GM18870 (cell line): Measurements from ENCODE around the gene CIT.

Experiments
- ATAC-seq: cut with Tn5 transposase; IDR thresholded peaks from one replicate; pipeline ENCODE4 v1.9.1; 2021; ENCODE audit warnings: moderate library complexity; ENCODE audit not compliant: unreplicated experiment

The CIT gene

GRCh38 chr12:119857041-119857591 is 20.0 kb downstream of the CIT start:
- ATAC-seq, result no peak

- ATAC-seq, result no peak
Observed at GRCh38 chr12:119850330-119850729, 26.8 kb downstream of the CIT start.

- no peak for ATAC-seq
Observed at GRCh38 chr12:119843100-119843499, 34.0 kb downstream of the CIT start.

GRCh38 chr12:119842380-119842779 is 34.7 kb downstream of the CIT start:
- ATAC-seq, result no peak

- no peak for ATAC-seq
Observed at GRCh38 chr12:119841433-119842210, 35.5 kb downstream of the CIT start.

GRCh38 chr12:119840582-119840981 is 36.5 kb downstream of the CIT start:
- ATAC-seq, result no peak

- no peak for ATAC-seq
Observed at GRCh38 chr12:119840168-119840567, 37.0 kb downstream of the CIT start.

- ATAC-seq, result no peak
Observed at GRCh38 chr12:119838826-119839600, 38.1 kb downstream of the CIT start.

GRCh38 chr12:119836781-119837180 is 40.3 kb downstream of the CIT start:
- no peak for ATAC-seq

- ATAC-seq, result no peak
Observed at GRCh38 chr12:119835068-119835467, 42.1 kb downstream of the CIT start.

GRCh38 chr12:119829439-119829838 is 47.7 kb downstream of the CIT start:
- no peak for ATAC-seq

GRCh38 chr12:119828300-119828699 is 48.8 kb downstream of the CIT start:
- ATAC-seq, result no peak

- ATAC-seq, result no peak
Observed at GRCh38 chr12:119827760-119828159, 49.4 kb downstream of the CIT start.

GRCh38 chr12:119826661-119827445 is 50.3 kb downstream of the CIT start:
- ATAC-seq, result no peak

- no peak for ATAC-seq
Observed at GRCh38 chr12:119825262-119825661, 51.9 kb downstream of the CIT start.

- no peak for ATAC-seq
Observed at GRCh38 chr12:119822046-119822445, 55.1 kb downstream of the CIT start.

GRCh38 chr12:119819322-119819721 is 57.8 kb downstream of the CIT start:
- ATAC-seq, result no peak

GRCh38 chr12:119817546-119818343 is 59.4 kb downstream of the CIT start:
- no peak for ATAC-seq

GRCh38 chr12:119809023-119809422 is 68.1 kb downstream of the CIT start:
- ATAC-seq, result no peak

- ATAC-seq, result no peak
Observed at GRCh38 chr12:119808441-119808840, 68.7 kb downstream of the CIT start.
